Ramos (cell line): ENCODE measurements around the gene KRCC1.
"Not testable (repeated sequence)": the region's sequence is repeated elsewhere in the genome, so short reads cannot be mapped to it uniquely, and the experiment has no call there.

Experiments
- in situ Hi-C: fragments of 300-500 bp; cut with MboI; formaldehyde crosslinking; loops from one replicate; pipeline ENCODE4 v1.14.3; 2022; ENCODE audit warnings: low sequenced_read_pairs; ENCODE audit not compliant: unreplicated experiment

Gene KRCC1

GRCh38 chr2:88010136-88010535 lies 45.4 kb downstream of the KRCC1 start:
- in situ Hi-C loops = loop anchor here (25.0 kb wide), 1 partner anchor 523 kb away; no protein-coding TSS in a partner anchor

- in situ Hi-C loops = loop anchor here (25.0 kb wide), 1 partner anchor 520 kb away; no protein-coding TSS in a partner anchor
These were observed 48.6 kb downstream of the KRCC1 start for GRCh38 chr2:88006912-88007439.

- in situ Hi-C loops = loop anchor here (25.0 kb wide), 1 partner anchor 518 kb away; no protein-coding TSS in a partner anchor
These were observed 49.8 kb downstream of the KRCC1 start for GRCh38 chr2:88005776-88006175.

- in situ Hi-C loops = loop anchor here (25.0 kb wide), 1 partner anchor 516 kb away; no protein-coding TSS in a partner anchor
These were observed 52.4 kb downstream of the KRCC1 start for GRCh38 chr2:88003074-88003755.

- in situ Hi-C loops = loop anchor here (25.0 kb wide), 1 partner anchor 515 kb away; no protein-coding TSS in a partner anchor
These were observed 53.2 kb downstream of the KRCC1 start for GRCh38 chr2:88002359-88002707.

GRCh38 chr2:88000474-88000873 lies 55.1 kb downstream of the KRCC1 start:
- in situ Hi-C loops = loop anchor here (25.0 kb wide), 1 partner anchor 513 kb away; no protein-coding TSS in a partner anchor

- in situ Hi-C loops = no loop called here
These were observed 59.0 kb downstream of the KRCC1 start for GRCh38 chr2:87996570-87996969.

- in situ Hi-C loops = no loop called here
These were observed 59.8 kb downstream of the KRCC1 start for GRCh38 chr2:87995756-87996155.

GRCh38 chr2:87994304-87994850 lies 61.2 kb downstream of the KRCC1 start:
- in situ Hi-C loops = not testable (repeated sequence)

GRCh38 chr2:87992569-87992968 lies 63.0 kb downstream of the KRCC1 start:
- in situ Hi-C loops = not testable (repeated sequence)

GRCh38 chr2:87987473-87987872 lies 68.1 kb downstream of the KRCC1 start:
- in situ Hi-C loops = not testable (repeated sequence)

GRCh38 chr2:87985902-87986301 lies 69.7 kb downstream of the KRCC1 start:
- in situ Hi-C loops = not testable (repeated sequence)

- in situ Hi-C loops = not testable (repeated sequence)
These were observed 74.4 kb downstream of the KRCC1 start for GRCh38 chr2:87981182-87981581.
